Kidney glomerular epithelial cell (primary cell): ENCODE results near the gene CNOT3.
"Not testable (repeated sequence)": the region's sequence is repeated elsewhere in the genome, so short reads cannot be mapped to it uniquely, and the experiment has no call there.

Source experiments
- DNase-seq: peaks from one replicate; lab custom pipeline; 2025; lab: John Stamatoyannopoulos, UW

CNOT3 gene

GRCh38 chr19:54137699-54138488, at the start of gene CNOT3:
TSS of gene CNOT3 (plus strand) at chr19:54137762. CDS start at chr19:54142979, 5,217 bp downstream.
- no peak for DNase-seq

GRCh38 chr19:54094426-54095000, 43.0 kb upstream of the CNOT3 start:
- no peak for DNase-seq

- no peak for DNase-seq
These were observed 42.3 kb upstream of the CNOT3 start for GRCh38 chr19:54095136-54095858.

- DNase-seq = peak; percentile 9
These were observed 41.5 kb upstream of the CNOT3 start for GRCh38 chr19:54095859-54096616.

- DNase-seq = peak; percentile 15
These were observed 40.9 kb upstream of the CNOT3 start for GRCh38 chr19:54096617-54097106.

- no peak for DNase-seq
These were observed 38.2 kb upstream of the CNOT3 start for GRCh38 chr19:54099190-54099902.

GRCh38 chr19:54099903-54100255, 37.7 kb upstream of the CNOT3 start:
- not testable (repeated sequence) for DNase-seq

- no peak for DNase-seq
These were observed 37.0 kb upstream of the CNOT3 start, which contains the start of gene OSCAR for GRCh38 chr19:54100561-54100960. TSS of gene OSCAR (minus strand) at chr19:54100803. CDS start at chr19:54100792, 11 bp downstream.

- peak; percentile 91 for DNase-seq
These were observed 35.0 kb upstream of the CNOT3 start, which contains the start of gene NDUFA3 for GRCh38 chr19:54102421-54103169. TSS of gene NDUFA3 (plus strand) at chr19:54102855. CDS start at chr19:54102879, 24 bp downstream.

GRCh38 chr19:54104998-54105715, 32.4 kb upstream of the CNOT3 start:
- DNase-seq = no peak

GRCh38 chr19:54105796-54106195, 31.8 kb upstream of the CNOT3 start:
- DNase-seq = no peak

- no peak for DNase-seq
These were observed 30.8 kb upstream of the CNOT3 start for GRCh38 chr19:54106716-54107115.

GRCh38 chr19:54107876-54108490, 29.6 kb upstream of the CNOT3 start:
- DNase-seq = no peak

- DNase-seq = no peak
These were observed 29.1 kb upstream of the CNOT3 start for GRCh38 chr19:54108496-54108895.

GRCh38 chr19:54109651-54110050, 27.9 kb upstream of the CNOT3 start:
- DNase-seq = no peak

- DNase-seq = no peak
These were observed 23.0 kb upstream of the CNOT3 start for GRCh38 chr19:54114340-54115108.

GRCh38 chr19:54115109-54116063, 22.2 kb upstream of the CNOT3 start, which contains the start of the genes PRPF31 and TFPT:
TSS of gene PRPF31 (plus strand) at chr19:54115754. CDS start at chr19:54118279, 2,525 bp downstream.
TSS of gene TFPT (minus strand) at chr19:54115657. CDS start at chr19:54115269, 388 bp downstream.
- DNase-seq = peak; percentile 99
